Upper lobe of left lung (tissue), 4 donors: ENCODE results near the gene NELFCD.

ENCODE experiments used
- CTCF ChIP-seq, 6 experiments: fragments of 450-650 bp in 4 of 6; fragments of 200-600 bp in 2 of 6; sonication (generic) in 2 of 6; IDR thresholded peaks; one replicate each; pipeline ENCODE4 v1.5.1; 2016 to 2019; ENCODE audit warnings: antibody characterized with exemption in 6 of 6
- EP300 ChIP-seq, 4 donors: sonication (generic); formaldehyde crosslinking; IDR thresholded peaks; one replicate each; pipeline ENCODE4 v1.5.1; 2017; ENCODE audit warnings: antibody characterized with exemption in 4 of 4, control low read depth in 2 of 4
- POLR2A ChIP-seq, 4 donors: fragments of 450-650 bp; IDR thresholded peaks; one replicate each; pipeline ENCODE4 v1.5.1; 2016 to 2017; ENCODE audit warnings: antibody characterized with exemption in 4 of 4, mild to moderate bottlenecking in 2 of 4

- TF ChIP-seq EP300 (IDR thresholded peaks at IDR 0.05): no peak
- TF ChIP-seq CTCF (IDR thresholded peaks at IDR 0.05): no peak
- TF ChIP-seq POLR2A (IDR thresholded peaks at IDR 0.05): no peak
These were observed 28.0 kb upstream of the NELFCD start for GRCh38 chr20:58953050-58953449.
